Stimulated activated CD8-positive, alpha-beta memory T cell treated with anti-CD3 and anti-CD28 coated beads, Interleukin-7, amount 100 ng/mL, for 1 hour (primary cell): ENCODE data around the gene STUM.

ENCODE experiments used
- DNase-seq, 2 donors: peaks; one replicate each; pipeline ENCODE4 v3.0.0-alpha.2; 2020; ENCODE audit warnings: low read depth in 2 of 2

The STUM gene

GRCh38 chr1:226560243-226560642 is 11.7 kb downstream of the STUM start:
- DNase-seq, result no peak

GRCh38 chr1:226562989-226563388 is 14.4 kb downstream of the STUM start:
- no peak for DNase-seq

DNA sequence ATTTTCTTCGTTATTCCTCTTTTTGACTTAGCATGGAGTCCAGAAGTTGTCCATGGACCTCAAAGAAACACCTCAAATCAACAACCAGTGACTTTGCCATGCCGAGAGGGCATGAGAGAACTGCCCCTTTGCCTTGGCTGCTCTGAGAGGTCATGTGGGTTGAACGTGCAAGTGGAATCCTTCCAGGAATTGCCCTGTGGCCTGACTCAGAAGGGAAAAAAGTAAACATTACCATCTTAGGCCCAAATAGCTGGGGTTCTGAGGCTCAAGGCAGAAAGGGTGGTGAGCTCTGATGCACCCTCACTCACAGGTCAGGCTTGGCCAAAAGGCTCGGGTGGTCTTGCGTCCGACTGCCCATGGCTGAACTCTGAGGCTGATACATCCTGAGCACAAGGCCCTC is 15.1 kb downstream of the STUM start:
- no peak for DNase-seq

DNA sequence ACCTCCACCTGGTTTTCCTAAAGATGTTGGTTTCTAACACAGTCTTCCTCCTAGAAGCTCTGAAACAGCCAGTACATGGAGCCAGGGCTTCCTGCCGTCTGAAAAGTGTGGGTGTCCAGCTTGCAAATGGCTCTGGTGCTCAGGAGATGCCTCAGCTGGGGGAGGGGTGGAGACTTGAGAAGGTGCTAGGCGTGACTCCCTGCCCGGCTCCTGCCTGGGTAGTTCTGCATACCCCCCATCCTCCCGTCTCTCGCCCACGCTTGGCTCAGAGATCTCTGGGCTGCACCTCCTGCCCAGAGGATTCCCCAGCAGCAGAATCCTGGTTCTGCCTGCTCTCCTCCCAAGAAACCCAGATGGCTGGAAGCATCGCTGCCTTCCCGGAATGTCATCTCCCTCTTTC is 16.9 kb downstream of the STUM start:
- no peak for DNase-seq

- no peak for DNase-seq
Observed at GRCh38 chr1:226566234-226566633, 17.7 kb downstream of the STUM start.

DNA sequence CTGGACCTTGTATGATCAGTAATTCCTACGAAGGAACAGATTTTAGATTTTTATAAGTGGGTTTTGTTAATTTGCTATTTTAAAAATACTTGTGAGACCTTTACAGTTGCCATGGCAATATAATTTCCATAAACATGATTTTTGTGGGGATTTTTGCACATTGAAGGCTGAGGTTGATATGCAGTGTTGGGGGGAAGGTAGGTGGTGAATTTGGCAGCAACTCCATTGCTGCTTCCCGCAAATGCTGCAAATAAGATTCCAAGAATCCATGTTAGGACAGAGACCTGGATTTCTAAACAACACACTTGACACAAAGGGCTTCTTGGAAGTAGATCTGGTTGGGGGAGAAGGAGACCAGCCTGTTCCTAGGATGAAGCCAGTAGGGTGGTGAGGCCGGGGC is 18.2 kb downstream of the STUM start:
- DNase-seq, result no peak

GRCh38 chr1:226568077-226568831 is 19.7 kb downstream of the STUM start:
- no peak for DNase-seq

DNA sequence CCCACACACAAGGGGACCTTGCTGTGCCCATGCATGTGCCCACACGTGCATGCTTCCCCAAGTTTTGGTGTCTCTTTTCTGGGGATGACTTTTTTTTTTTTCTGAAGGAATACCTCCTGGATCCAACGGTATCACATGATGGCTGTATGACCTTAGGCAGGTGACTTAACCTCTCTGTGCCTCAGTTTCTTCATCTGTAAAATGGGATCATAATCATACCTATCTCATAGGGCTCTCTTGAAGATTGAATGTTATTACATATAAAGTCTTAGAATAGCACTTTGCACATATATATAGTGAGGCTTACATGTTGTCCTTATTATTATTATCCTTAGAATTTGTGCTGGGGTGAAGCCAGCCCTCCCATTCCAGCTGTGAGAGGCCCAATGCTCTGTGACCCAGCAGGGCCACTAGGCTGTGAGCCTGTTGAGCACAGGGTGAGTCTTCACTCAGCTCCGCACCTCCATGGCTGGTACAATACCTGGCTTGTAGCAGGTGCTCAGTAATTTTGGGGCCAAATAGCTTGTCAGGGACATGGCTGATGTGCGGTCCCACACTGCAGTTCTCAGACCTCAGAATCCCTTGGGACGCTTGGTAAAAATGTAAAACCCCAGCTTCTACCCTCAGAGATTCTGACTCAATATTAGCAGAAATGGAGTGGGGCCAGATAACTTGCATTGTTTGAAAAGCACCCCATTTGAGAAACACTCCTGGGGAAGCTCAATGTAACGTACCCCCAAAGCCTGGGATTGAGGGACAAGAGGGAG is 20.6 kb downstream of the STUM start:
- no peak for DNase-seq

- DNase-seq, result no peak
Observed at GRCh38 chr1:226569879-226570547, 21.4 kb downstream of the STUM start.

DNA sequence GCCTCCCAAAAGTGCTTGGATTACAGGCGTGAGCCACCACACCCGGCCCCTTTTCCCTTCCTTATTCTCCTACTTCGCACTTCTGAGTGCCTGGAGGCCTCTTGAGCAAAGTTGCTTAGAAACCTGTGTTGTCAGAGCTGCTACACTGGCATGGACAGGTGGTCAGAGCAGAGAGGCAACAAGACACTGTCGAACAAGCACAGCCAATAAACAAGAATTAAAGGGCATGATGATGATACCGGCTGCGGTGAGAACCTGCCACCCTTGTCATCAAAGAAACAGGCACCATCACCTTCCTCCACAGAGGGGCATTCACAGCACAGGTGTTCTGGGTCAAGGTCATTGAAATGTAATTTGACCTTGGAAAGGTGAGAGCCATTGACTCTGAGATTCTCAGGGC is 23.3 kb downstream of the STUM start:
- DNase-seq, result no peak

DNA sequence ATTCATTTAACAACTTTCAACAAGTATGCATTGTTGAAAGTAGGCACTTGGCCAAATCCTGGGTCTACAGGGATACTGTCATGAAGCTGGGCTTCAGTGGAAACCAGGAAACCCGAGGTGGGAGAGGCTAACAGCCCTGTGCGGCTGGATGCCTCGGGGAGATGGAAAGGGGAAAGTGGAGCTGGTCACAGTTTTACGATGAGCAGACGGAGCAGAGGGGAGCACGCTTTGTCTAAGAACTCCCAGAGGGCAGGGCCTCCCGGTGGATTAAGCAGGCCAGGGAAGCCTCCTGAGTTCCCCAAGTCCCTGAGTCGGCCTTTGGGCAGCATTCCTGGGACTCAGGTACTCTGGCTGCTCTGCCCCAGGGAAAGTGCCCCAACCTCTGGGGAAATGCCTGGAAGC is 23.8 kb downstream of the STUM start:
- DNase-seq, result no peak

DNA sequence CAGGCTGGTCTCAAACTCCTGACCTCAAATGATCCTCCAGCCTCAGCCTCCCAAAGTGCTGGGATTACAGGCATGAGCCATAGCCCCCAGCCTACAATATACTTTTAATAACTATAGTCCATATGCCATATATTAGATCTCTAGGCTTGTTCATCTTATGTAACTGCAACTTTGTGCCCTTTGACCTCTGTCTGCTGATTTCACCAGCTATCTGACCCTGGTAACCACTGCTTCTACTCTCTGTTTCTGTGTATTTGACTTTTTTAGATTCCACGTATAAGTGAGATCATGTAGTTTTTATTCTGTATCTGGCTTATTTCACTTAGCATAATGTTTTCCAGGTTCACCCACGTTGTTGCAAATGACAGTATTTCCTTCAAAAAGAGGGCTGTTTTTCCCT is 25.5 kb downstream of the STUM start:
- no peak for DNase-seq

DNA sequence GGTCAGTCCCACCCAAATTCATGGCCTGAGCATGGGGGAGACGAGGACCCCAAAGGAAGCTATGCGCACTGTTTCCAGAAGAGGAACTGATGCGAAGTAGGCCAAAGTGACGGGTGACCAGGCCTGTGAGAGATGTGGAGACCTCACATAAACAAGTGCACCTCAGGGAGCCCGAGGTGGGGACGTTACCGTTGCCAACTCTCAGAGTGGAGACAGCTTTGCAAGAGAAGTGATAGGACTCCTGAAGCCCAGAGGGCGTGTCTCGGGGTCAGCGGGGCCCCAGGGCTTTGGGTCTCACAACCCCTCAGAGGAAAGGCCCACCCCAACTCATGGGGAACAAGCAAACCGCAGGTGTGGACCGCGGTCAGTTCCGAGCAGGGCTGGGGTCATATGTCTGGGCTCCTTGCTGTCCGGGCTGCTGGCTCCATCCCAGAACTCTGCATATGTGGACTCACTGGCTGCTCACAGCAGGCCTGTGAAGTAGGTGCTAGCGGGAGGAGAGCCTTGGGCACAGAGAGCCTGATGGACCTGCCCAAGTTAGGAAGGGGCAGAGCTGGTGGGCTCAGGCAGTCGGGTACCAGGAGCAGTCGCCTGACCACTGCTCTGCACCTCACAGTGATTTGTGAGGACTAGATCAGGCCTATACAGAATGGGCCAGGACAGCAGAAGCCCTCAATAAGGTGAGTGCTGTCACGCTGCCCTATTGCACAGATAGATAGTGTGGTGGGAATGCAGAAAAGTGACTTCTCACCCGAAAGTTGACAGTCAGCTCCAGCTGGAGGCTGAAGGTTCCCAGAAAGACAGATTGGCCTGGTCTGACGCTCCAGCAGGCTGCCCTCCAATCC is 26.2 kb downstream of the STUM start:
- no peak for DNase-seq

DNA sequence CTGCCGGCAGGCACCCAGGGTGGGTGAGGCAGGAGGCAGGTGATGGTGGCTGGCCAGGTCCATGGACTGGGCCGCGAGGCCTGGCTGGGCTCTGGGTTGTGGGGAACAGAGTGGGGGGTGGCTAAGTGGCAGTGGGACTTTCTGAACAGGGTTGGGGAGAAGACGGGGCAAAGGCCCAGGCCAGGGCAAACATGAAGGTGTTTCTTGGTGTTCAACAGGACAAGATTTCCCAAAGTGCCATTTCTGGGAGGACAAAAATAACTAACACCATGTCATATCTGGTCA is 26.8 kb downstream of the STUM start:
- DNase-seq, result no peak

DNA sequence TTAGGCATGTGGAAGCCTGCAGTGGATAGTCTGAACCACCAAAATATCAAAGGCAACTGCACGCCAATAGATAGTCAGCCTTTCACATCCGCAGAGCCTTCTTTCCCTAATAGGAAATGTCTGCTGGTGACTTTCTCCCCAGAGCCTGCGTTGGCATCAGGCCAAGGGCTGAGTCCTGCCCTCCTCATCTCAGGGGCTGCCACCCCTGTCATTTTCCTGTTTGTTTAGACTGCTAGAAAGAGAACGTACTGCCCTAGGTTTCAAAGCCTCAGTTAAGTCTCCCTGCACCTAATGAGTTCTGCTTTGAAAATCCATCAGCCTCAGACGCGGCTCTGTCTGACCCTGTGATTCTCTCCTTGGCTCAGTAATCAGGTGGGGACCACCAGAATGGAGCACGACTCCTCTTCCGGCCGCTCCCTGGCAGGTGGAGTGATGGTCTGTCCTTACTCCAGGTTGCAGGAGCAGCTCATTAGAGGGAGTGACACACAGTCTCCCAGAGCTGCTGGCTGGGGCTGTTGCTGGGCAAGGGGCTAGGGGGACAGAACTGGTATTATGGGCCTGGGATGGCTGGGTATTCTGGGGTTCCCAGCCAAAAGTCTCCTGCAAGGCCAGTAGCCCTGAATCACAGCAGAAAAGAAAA is 27.3 kb downstream of the STUM start:
- no peak for DNase-seq

GRCh38 chr1:226576601-226577000 is 28.0 kb downstream of the STUM start:
- no peak for DNase-seq

DNA sequence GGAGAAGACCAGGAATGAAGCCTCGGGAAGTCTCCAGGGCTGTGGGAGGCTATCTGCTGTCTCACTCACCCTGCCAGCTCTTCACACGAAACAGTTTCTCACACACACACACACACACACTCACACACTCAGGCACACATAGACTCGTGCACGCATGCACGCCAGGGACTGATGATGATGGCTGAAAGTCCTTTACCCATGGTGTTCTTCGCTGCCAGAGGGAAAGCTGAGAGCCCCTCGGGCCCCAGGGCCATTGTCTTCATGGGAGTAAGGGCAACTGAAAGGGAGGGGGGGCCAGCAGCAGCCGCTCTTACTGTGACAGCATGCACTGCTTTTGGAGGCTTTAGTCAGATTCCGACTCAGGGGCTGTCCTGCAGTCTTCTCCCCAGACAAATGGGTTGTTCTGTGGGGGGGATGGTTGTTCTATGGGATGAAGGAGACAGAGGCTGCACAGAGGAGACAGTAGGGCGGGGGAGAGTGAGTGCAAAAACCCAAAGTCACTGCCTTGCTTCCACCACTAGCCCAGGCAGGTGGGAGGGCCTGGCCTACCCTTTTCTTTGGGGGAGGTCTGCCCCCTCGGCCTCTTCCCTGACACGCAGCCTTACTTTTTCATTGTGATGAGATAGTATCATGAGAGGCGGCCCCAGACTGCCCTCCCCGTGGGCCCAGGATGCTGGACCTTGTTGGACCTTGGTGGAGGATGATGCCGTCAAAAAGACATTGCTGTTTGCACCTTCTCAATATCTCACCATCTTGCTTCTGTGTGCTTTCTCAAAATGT is 29.0 kb downstream of the STUM start:
- no peak for DNase-seq

- DNase-seq, result no peak
Observed at GRCh38 chr1:226578946-226579578, 30.5 kb downstream of the STUM start.

- no peak for DNase-seq
Observed at GRCh38 chr1:226579781-226580323, 31.3 kb downstream of the STUM start.

- DNase-seq, result no peak
Observed at GRCh38 chr1:226580625-226581270, 32.2 kb downstream of the STUM start.
